Glomerular visceral epithelial cell (primary cell): ENCODE data around the gene CYP2R1.
A peak's percentile ranks its signal among the peaks of the same experiment; 100 is the strongest.
"Not testable (repeated sequence)": the region's sequence is repeated elsewhere in the genome, so short reads cannot be mapped to it uniquely, and the experiment has no call there.

Experiments
- DNase-seq: peaks from one replicate; pipeline ENCODE4 v3.0.0-alpha.2; 2016; ENCODE audit errors: extremely low spot score

CYP2R1 gene

GRCh38 chr11:14891143-14892035 is 642 bp downstream of the CYP2R1 start:
- DNase-seq: peak; percentile 92

- DNase-seq: no peak
Measured at GRCh38 chr11:14886513-14886912, 5.5 kb downstream of the CYP2R1 start.

- no peak for DNase-seq
Measured at GRCh38 chr11:14884667-14885273, 7.3 kb downstream of the CYP2R1 start.

DNA sequence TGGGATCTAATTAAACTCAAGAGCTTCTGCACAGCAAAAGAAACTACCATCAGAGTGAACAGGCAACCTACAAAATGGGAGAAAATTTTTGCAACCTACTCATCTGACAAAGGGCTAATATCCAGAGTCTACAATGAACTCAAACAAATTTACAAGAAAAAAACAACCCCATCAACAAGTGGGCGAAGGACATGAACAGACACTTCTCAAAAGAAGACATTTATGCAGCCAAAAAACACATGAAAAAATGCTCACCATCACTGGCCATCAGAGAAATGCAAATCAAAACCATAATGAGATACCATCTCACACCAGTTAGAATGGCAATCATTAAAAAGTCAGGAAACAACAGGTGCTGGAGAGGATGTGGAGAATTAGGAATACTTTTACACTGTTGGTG is 8.3 kb downstream of the CYP2R1 start:
- DNase-seq: not testable (repeated sequence)

DNA sequence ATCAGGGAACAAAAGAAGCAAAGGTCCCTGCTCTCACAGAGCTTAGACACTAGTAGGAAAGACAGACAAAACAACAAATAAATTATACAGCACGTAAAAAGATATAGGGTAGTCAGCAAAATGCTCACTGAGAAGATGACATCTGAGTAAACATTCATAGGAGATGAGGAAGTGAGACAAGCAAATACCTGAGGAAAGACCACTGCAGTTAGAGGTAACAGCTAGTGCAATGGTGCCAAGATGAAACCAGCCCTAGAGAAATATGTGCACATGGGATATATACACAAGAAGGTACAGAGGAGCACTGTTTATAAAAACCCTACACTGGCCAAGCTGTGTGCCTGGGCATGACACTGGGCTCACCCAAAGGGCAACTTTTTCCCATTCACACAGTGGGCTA is 9.8 kb downstream of the CYP2R1 start:
- no peak for DNase-seq

GRCh38 chr11:14881576-14882193 is 10.3 kb downstream of the CYP2R1 start:
- DNase-seq: no peak

DNA sequence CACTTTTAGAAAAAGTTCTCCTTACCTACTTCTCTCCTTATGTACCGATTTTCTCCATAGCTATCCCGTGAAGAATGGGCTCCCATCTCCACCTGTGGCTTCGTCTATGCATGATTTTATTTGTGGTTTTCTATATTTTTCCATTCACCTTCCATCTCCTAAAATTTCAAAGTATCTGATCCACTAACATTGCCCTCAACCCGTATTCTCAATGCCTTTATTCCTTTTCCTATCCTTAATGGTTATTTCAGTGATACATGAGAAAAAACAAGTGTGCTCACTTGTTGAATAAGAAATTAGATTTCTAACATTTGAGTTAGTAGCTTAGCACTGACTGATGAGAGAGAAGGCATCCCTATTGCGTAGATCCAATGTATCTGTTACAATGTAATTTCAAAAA is 16.9 kb downstream of the CYP2R1 start:
- DNase-seq: no peak

GRCh38 chr11:14873632-14874031 is 18.4 kb downstream of the CYP2R1 start:
- no peak for DNase-seq

DNA sequence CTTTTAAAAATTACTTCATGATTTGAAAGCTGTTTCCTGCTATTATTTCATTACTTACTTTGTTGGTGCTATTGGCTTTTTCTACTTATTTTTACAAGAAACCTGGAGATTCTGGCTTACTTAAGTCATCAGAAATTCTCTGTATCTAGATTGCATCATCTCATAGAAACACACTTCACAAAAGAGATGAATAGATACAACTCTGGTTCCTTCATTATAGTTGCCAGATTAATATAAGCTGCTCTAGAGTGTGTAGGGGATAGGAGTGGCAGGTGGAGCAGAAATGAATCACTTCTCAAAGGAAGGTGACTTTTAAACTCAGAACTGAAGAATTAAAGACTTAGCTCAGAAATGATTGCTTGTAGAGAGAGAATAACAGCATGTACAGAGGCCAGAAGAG is 20.0 kb downstream of the CYP2R1 start:
- no peak for DNase-seq

DNA sequence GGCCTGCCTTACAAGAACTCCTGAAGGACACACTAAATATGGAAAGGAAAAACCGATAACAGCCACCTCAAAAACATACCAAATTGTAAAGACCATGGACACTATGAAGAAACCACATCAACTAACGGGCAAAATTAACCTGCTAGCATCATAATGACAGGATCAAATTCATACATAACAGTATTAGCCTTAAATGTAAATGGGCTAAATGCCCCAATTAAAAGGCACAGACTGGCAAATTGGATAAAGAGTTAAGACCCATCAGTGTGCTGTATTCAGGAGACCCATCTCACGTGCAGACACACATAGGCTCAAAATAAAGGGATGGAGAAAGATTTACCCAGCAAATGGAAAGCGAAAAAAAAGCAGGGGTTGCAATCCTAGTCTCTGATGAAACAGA is 28.3 kb downstream of the CYP2R1 start:
- not testable (repeated sequence) for DNase-seq

DNA sequence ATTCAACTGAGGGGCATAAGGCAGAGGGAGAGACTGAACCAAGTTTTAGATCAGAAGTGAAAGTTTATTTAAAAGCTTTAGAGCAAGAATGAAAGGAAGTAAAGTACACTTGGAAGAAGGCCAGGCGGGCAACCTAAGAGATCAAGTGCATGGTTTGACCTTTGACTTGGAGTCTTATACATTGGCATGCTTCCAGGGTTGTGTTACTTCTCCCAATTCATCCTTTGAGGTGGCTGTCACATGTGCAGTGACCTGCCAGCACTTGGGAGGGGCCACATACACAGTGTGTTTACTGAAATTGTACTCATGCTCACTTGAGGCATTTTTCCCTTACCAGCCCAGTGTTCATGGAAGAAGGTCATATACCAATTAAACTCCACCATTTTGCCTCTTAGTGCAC is 30.4 kb downstream of the CYP2R1 start:
- DNase-seq: no peak

DNA sequence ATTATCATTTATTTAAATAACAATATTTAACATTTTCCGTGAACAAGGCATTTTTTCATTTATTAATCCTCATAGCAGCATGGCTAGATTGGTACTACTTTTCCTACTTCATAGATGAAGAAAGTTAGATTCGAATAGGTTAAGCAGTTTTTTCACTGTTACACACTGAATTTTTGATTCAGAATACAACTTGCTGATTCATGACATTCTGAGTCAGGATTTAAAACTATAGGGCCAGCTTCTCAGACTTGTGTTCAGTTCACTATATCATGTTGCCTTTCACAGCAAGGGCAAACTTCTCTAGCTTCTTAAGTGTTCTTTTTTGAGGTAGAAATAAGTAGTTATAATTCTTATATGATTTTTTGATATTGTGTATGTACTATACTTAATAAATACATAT is 31.5 kb downstream of the CYP2R1 start:
- no peak for DNase-seq

DNA sequence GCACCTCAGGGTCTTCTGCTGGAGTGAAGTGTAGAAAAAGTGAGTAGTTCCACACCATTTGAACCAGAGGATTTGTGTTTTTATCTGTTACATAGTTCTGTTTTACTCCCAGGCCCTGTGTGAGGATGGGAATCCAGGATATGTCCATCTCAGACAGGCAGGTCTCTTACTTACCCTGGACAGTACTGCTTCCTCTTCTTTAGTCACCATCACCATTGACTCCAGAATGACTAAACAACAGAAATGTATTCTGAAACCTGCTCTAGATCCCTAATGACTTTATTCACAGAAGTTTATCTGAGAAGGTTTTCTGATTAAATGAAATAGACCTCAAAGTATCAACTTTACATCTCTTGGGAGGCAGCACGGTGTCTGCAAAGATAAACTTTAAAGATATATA is 33.6 kb downstream of the CYP2R1 start:
- no peak for DNase-seq

- no peak for DNase-seq
Measured at GRCh38 chr11:14857621-14858020, 34.4 kb downstream of the CYP2R1 start.

DNA sequence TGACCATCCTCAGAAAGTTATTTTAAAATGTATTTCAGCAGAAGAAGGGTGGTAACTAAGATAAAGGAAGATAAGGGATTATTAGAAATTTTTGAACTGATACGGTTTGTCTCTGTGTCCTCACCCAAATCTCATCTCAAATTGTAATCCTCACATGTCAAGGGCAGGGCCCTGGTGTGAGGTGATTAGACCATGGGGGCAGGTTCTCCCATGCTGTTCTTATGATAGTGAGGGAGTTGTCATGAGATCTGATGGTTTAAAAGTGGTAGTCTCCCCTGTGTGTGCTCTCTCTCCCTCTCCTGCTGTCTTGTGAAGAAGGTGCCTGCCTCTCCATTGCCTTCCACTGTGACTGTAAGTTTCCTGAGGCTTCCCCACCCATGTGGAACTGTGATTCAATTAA is 36.1 kb downstream of the CYP2R1 start:
- DNase-seq: no peak

DNA sequence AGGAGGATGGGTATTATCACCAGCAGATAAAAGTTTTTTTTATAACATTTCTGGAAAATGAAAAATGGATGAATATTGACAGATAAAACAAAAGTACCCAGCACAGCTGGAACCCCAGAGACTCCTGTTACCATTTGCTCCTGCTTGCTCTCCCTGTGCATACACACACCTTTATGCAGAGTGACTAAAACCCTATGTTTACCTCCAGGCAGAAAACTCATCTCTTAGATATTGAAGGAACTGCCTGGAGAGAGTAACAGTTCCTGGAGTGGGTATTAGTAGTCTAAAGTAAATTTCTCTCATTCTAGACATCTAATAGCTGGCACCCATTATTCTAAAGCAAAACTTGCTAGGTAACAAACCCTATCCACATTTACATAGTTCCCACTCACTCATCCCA is 38.0 kb downstream of the CYP2R1 start:
- DNase-seq: no peak

DNA sequence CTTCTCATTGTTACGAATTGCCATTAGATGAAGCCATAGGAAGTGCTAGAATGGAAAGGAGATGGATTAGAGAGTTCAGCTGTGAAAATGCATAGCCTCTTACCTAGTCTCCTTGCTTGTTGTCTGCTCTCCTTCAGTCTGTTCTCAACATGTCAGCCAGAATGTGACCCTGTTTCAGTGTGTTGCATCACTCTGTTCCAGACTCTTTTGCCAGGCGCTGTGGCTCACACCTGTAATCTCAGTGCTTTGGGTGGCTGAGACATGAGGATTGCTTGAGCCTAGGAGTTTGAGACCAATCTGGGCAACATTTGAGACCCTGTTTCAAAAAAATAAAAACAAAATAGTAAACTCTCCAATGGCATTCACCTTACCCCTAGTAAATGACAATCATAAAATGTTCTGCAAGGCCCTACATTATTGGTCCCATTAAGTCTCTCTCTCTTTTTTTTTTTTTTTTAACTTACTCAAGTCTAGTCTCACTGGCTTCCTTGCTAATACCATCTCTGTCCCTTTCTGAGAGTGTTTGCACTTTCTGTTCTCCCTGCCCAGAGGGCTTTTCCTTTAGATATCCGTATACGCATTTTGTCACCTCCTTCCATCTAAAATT is 39.4 kb downstream of the CYP2R1 start:
- DNase-seq: no peak

GRCh38 chr11:14842002-14842401 is 50.0 kb downstream of the CYP2R1 start:
- DNase-seq: no peak

DNA sequence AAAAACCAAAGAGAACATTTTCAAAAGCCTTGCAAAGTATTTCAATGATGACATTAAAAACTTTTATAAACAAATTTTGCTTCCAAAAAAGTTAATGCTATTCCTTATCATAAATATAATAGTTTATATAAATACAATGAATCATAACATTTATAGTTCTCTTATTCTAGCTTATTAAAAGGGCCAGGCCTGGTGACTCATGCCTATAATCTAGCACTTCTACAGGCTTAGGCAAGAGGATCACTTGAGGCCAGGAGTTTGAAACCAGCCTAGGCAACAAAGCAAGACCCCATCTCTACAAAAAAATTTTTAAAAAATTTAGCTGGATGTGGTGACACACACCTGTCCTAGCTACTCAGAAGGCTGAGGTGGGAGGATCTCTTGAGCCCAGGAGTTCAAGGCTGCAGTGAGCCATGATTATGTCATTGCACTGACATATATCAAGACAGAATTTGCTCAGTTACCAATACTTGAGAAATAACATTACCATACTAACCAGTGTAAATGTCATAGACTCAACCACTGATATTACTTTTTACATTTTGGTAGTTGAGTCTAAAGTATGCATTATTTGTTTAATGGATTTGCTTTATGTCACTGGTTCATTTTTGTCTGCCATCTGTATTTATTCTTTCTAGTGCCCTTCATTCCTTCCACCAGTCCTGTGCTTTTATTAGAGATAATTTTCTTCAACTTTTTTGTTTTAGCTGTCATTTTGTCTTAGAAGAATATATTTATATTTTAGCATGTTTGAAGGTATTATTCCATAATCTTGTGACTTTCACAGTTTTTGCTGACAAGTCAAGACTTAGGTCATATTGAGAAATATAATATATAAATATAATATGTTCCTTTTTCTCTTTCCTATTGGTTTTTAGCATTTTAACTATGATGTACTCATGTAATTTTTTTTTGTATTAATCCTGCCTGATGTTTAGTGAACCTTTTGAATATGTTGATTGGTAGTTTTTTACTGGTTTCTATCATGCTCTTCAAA is 56.2 kb downstream of the CYP2R1 start:
- DNase-seq: no peak
